HUES48 (cell line): ENCODE data around the gene MPV17L2.

Experiments
- H3K27ac ChIP-seq: one replicate; pipeline ENCODE4 v1.7.0; 2013; ENCODE audit warnings: low read depth, low read length, inconsistent platforms
- H3K27me3 ChIP-seq: 2 replicates; pipeline ENCODE4 v1.6.1; 2013; ENCODE audit warnings: mild to moderate bottlenecking, low read length; ENCODE audit not compliant: control insufficient read depth, insufficient read depth
- H3K36me3 ChIP-seq: 2 replicates; pipeline ENCODE4 v1.6.1; 2013; ENCODE audit warnings: low read length; ENCODE audit not compliant: control insufficient read depth, insufficient read depth
- H3K4me1 ChIP-seq: 2 replicates; pipeline ENCODE4 v1.6.1; 2013; ENCODE audit warnings: mild to moderate bottlenecking, low read length; ENCODE audit not compliant: control insufficient read depth, insufficient read depth
- H3K4me3 ChIP-seq: 2 replicates; pipeline ENCODE4 v1.5.1; 2013; ENCODE audit warnings: mild to moderate bottlenecking, low read depth, low read length
- H3K9ac ChIP-seq: 2 replicates; pipeline ENCODE4 v1.6.1; 2013; ENCODE audit warnings: mild to moderate bottlenecking, low read depth, low read length, moderate library complexity
- H3K9me3 ChIP-seq: 2 replicates; pipeline ENCODE4 v1.6.1; 2013; ENCODE audit warnings: low read length; ENCODE audit not compliant: control insufficient read depth, insufficient read depth

The MPV17L2 gene

GRCh38 chr19:18194554-18195238 is 1.7 kb downstream of the MPV17L2 start:
- H3K4me1 ChIP-seq: peaks cover 10% of the 10 kb centered on the region; the same call in 1 of the 2 replicates
- peak overlapping the region; percentile 83; the same call in 1 of the 2 replicates for H3K4me3 ChIP-seq

GRCh38 chr19:18196511-18196845 is 3.5 kb downstream of the MPV17L2 start:
- peaks cover 46% of the 10 kb centered on the region for H3K36me3 ChIP-seq
- no peak overlapping the region for H3K9ac ChIP-seq
- H3K27me3 ChIP-seq: no peaks in the 10 kb centered on the region
- H3K4me3 ChIP-seq: no peak overlapping the region
- H3K4me1 ChIP-seq: peaks cover 10% of the 10 kb centered on the region; the same call in 1 of the 2 replicates
- H3K9me3 ChIP-seq: no peaks in the 10 kb centered on the region
- H3K27ac ChIP-seq: no peak overlapping the region

More at GRCh38 chr19:18194554-18195238, 1.7 kb downstream of the MPV17L2 start:
- Histone ChIP-seq H3K36me3 (peaks cover 36% of the 10 kb centered on the region), H3K9ac (no peak overlapping the region), H3K27me3 (no peaks in the 10 kb centered on the region), H3K27ac (no peak overlapping the region), H3K9me3 (no peaks in the 10 kb centered on the region)

- no peak overlapping the region for H3K9ac ChIP-seq
- no peak overlapping the region for H3K27ac ChIP-seq
- peaks cover 6% of the 10 kb centered on the region; the same call in 1 of the 2 replicates for H3K4me1 ChIP-seq
- no peaks in the 10 kb centered on the region for H3K9me3 ChIP-seq
- H3K36me3 ChIP-seq: peaks cover 51% of the 10 kb centered on the region
- H3K27me3 ChIP-seq: no peaks in the 10 kb centered on the region
- no peak overlapping the region for H3K4me3 ChIP-seq
Observed at GRCh38 chr19:18197306-18197705, 4.3 kb downstream of the MPV17L2 start.

- Histone ChIP-seq H3K9ac (no peak overlapping the region), H3K4me3 (no peak overlapping the region), H3K27ac (no peak overlapping the region), H3K27me3 (no peaks in the 10 kb centered on the region), H3K36me3 (peaks cover 54% of the 10 kb centered on the region), H3K4me1 (peaks cover 4% of the 10 kb centered on the region; the same call in 1 of the 2 replicates), H3K9me3 (no peaks in the 10 kb centered on the region)
Observed at GRCh38 chr19:18197941-18198340, 4.9 kb downstream of the MPV17L2 start.

- H3K27me3 ChIP-seq: no peaks in the 10 kb centered on the region
- peaks cover 54% of the 10 kb centered on the region for H3K36me3 ChIP-seq
- no peak overlapping the region for H3K4me3 ChIP-seq
- H3K9ac ChIP-seq: no peak overlapping the region
- H3K27ac ChIP-seq: no peak overlapping the region
- no peaks in the 10 kb centered on the region for H3K9me3 ChIP-seq
- H3K4me1 ChIP-seq: peaks cover 4% of the 10 kb centered on the region; the same call in 1 of the 2 replicates
Observed at GRCh38 chr19:18198374-18198773, 5.4 kb downstream of the MPV17L2 start.

GRCh38 chr19:18202397-18202777 is 9.4 kb downstream of the MPV17L2 start:
- Histone ChIP-seq H3K27me3 (no peaks in the 10 kb centered on the region), H3K27ac (no peak overlapping the region), H3K9ac (no peak overlapping the region), H3K36me3 (peaks cover 40% of the 10 kb centered on the region), H3K4me3 (no peak overlapping the region), H3K4me1 (peaks cover 9% of the 10 kb centered on the region), H3K9me3 (no peaks in the 10 kb centered on the region)

- Histone ChIP-seq H3K27ac (no peak overlapping the region), H3K9ac (peak overlapping the region; percentile 34; the same call in 1 of the 2 replicates), H3K4me1 (peaks cover 9% of the 10 kb centered on the region), H3K4me3 (peak overlapping the region; percentile 78), H3K27me3 (no peaks in the 10 kb centered on the region), H3K36me3 (peaks cover 35% of the 10 kb centered on the region), H3K9me3 (no peaks in the 10 kb centered on the region)
Observed at GRCh38 chr19:18202778-18203407, 9.9 kb downstream of the MPV17L2 start.

- peak overlapping the region; percentile 34; the same call in 1 of the 2 replicates for H3K9ac ChIP-seq
- H3K27me3 ChIP-seq: no peaks in the 10 kb centered on the region
- H3K36me3 ChIP-seq: peaks cover 30% of the 10 kb centered on the region
- H3K4me3 ChIP-seq: peak overlapping the region; percentile 78
- H3K9me3 ChIP-seq: no peaks in the 10 kb centered on the region
- peaks cover 9% of the 10 kb centered on the region for H3K4me1 ChIP-seq
- no peak overlapping the region for H3K27ac ChIP-seq
Observed at GRCh38 chr19:18203408-18203862, 10.4 kb downstream of the MPV17L2 start.

- no peaks in the 10 kb centered on the region for H3K27me3 ChIP-seq
- peaks cover 9% of the 10 kb centered on the region for H3K4me1 ChIP-seq
- H3K4me3 ChIP-seq: peak within 1 kb of the TSS; percentile 78
- H3K27ac ChIP-seq: peak within 1 kb of the TSS; percentile 98
- peaks cover 25% of the 10 kb centered on the region for H3K36me3 ChIP-seq
- H3K9ac ChIP-seq: peak within 1 kb of the TSS; percentile 74
- no peaks in the 10 kb centered on the region for H3K9me3 ChIP-seq
Observed at GRCh38 chr19:18203863-18204393, 10.9 kb downstream of the MPV17L2 start, which contains the start of gene RAB3A. TSS of gene RAB3A (minus strand) at chr19:18204042. CDS start at chr19:18202740, 1,302 bp downstream.

- Histone ChIP-seq H3K4me1 (peaks cover 9% of the 10 kb centered on the region), H3K9ac (peak overlapping the region; percentile 74), H3K4me3 (peak overlapping the region; percentile 78), H3K36me3 (peaks cover 19% of the 10 kb centered on the region), H3K27ac (peak overlapping the region; percentile 98), H3K9me3 (no peaks in the 10 kb centered on the region), H3K27me3 (no peaks in the 10 kb centered on the region)
Observed at GRCh38 chr19:18204394-18205199, 11.6 kb downstream of the MPV17L2 start.
